GM10266 (cell line): ENCODE data around the gene KCNB1.

Experiments
- DNase-seq: peaks from one replicate; pipeline ENCODE4 v3.0.0; 2012; ENCODE audit errors: extremely low spot score
- TF ChIP-seq, protein P1 (sequence below): IDR thresholded peaks from 2 replicates; pipeline ENCODE4 v1.5.1; 2012; ENCODE audit warnings: mild to moderate bottlenecking, low read depth; ENCODE audit not compliant: control insufficient read depth, insufficient read depth; ENCODE audit errors: missing control alignments

Gene KCNB1

DNA sequence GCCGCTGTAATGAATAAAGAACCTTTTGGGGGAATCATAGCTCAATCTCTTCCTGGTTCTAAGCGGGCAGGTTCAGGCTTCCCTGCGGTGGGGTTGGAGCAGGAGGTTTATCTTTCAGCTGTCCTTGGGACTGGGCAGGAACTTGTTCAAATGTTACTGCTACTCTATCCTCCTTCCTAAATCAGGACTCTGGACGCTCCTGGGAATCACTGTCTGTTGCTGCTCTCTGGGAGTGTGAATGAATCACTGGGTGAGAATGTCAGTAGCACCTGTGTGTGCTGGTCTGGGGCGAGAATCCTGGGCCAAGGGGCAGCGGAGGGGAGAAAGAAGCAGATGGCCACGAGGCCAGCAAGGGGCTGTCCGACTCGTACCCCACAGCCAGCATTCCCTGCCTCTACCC lies 139.2 kb downstream of the KCNB1 start:
- TF ChIP-seq, protein P1, sequence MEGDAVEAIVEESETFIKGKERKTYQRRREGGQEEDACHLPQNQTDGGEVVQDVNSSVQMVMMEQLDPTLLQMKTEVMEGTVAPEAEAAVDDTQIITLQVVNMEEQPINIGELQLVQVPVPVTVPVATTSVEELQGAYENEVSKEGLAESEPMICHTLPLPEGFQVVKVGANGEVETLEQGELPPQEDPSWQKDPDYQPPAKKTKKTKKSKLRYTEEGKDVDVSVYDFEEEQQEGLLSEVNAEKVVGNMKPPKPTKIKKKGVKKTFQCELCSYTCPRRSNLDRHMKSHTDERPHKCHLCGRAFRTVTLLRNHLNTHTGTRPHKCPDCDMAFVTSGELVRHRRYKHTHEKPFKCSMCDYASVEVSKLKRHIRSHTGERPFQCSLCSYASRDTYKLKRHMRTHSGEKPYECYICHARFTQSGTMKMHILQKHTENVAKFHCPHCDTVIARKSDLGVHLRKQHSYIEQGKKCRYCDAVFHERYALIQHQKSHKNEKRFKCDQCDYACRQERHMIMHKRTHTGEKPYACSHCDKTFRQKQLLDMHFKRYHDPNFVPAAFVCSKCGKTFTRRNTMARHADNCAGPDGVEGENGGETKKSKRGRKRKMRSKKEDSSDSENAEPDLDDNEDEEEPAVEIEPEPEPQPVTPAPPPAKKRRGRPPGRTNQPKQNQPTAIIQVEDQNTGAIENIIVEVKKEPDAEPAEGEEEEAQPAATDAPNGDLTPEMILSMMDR = no peak
- no peak for DNase-seq

DNA sequence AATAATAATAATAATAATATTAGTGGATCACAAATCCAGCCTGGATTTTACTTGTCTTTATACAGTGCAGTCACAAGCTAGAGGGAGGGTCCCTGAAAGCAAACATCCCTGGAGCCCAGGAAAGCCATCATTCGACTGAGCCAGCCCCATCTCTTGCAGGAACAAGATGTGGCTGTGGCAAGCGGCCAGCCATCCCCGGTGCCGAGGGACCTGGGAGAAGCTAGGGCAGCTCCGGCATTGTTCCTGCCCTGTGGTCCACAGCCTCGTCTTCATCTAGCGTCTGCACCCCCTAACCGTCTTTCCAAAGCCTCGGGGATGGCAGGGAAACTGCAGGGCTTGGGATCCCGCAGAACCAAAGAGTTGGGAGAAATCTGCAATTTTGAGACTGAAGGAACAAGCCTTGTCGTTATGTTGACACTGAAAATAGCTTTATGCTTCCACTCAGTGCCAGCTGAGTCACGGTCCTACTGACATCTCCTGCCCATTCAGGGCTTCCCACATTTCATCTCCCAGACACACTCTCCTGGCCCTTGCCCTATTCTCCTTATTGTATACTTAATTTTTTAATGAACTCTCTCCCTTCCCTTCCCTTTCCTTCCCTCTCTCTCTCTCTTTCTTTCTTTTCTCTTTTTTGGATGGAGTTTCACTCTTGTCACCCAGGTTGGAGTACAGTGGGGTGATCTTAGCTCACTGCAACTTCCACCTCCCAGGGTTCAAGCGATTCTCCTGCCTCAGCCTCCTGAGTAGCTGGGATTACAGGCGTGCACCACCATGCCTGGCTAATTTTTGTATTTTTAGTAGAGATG lies 142.1 kb downstream of the KCNB1 start:
- no peak for DNase-seq
- TF ChIP-seq, protein P1 = no peak

DNA sequence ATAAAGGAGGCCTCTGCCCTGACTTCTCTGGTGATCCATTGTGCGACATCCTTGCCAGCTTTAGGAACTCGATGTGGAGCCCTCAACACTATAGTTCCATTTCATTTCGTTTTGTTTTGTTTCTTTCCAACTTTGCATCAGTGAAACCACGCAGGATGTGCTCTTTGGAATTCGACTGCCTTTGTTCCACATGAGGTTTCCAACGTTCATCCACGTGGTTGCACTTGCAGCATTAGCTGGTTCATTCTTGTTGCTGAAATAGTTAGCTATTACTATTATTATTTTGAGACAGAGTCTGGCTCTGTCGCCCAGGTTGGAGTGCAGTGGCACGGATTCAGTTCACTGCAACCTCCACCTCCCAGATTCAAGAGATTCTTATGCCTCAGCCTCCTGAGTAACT lies 143.3 kb downstream of the KCNB1 start:
- DNase-seq = no peak
- TF ChIP-seq, protein P1 = no peak

DNA sequence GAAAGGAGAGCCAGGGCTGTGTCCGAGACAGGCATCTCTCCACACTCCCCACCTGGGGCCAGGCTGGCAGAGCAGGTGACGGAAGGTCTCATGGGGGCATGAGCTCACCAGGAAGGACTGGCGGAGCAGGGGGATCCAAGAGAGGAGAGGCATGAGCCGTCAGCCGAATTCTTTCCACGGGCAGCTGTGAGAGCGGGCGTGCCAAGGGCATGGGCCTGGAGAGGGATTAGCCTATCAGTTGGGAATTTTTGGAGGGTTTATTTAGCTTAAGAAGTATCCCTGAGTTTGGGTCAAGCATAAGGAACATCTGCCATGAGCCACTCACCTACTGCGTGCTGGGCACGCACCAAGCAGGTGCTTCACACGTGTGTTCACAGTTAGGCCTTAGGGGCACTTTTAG lies 144.4 kb downstream of the KCNB1 start:
- DNase-seq = no peak
- TF ChIP-seq, protein P1 = no peak

DNA sequence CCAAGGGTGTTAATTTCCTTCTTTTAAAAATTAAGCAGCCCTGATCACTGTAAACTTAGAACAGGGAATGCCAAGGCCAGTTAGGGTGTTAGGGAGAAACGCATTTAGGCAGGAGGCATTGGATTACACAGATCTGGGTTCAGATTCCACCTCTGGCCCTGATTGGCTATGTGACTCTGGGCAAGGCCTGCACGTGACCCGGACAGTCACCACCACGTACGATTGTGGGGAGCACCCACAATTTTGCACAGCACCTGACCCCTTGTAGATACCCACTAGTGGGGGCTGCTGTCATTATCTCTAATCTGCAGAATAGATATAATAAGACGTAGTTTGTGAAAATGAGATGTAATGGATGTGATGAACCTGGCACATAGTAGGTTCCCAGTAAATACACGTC lies 145.1 kb downstream of the KCNB1 start:
- no peak for DNase-seq
- TF ChIP-seq, protein P1 = no peak

DNA sequence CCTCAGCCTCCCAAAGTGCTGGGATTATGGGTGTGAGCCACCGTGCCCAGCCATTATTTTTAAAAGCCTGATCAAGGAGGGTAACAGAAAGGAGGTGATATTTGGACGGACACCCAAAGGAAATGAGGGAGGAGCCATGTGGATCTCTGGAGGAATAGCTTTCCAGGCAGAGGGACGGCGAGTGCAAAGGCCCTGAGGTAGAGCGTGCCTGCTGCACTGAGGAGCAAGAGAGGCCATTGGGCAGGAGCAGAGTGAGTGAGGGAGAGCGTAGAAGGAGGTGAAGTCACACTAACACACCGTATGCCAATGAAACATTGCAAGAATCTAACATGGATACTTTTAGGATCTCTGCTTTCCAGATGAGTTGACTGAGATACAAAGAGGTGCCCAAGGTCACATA lies 145.7 kb downstream of the KCNB1 start:
- DNase-seq = no peak
- TF ChIP-seq, protein P1 = no peak

DNA sequence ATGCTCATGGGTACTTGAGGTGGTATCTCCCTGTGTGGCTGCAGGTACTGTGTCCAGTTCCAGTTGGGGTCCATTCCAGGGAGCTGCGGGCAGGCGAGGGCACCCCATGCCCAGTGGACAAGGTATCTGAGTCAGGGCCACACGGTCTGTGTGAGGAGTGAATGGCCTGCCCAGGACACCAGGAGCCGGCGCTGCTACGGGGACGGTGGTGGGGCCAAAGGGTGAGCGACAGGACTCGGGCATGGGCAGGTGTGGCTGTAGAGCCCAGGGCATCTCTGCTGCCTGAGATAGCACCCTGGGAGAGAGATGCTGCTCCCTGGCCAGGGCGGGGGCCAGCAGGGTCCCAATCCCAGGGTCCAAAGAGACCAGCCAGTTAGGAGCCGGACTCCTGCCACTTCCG lies 147.0 kb downstream of the KCNB1 start:
- TF ChIP-seq, protein P1 = no peak
- DNase-seq = no peak
